HAP-1 (cell line): ENCODE data around the gene ORM2.
"Not testable (repeated sequence)": the region's sequence is repeated elsewhere in the genome, so short reads cannot be mapped to it uniquely, and the experiment has no call there.

Experiments
- DNase-seq, 2 experiments: peaks; one replicate each; pipeline ENCODE4 v3.0.0-alpha.2; 2016 to 2020; ENCODE audit warnings: low spot score in 2 of 2
- H3K27me3 ChIP-seq: fragments of 250-450 bp; sonication (Bioruptor Pico); 2 replicates; pipeline ENCODE4 v1.5.1; 2020; ENCODE audit warnings: low read depth, mild to moderate bottlenecking, moderate library complexity
- H3K36me3 ChIP-seq: fragments of 250-450 bp; sonication (Bioruptor Pico); replicated peaks from 2 replicates; pipeline ENCODE4 v1.5.1; 2020; ENCODE audit warnings: mild to moderate bottlenecking
- H3K4me1 ChIP-seq: fragments of 250-450 bp; sonication (Bioruptor Pico); 2 replicates; pipeline ENCODE4 v1.5.1; 2020; ENCODE audit warnings: mild to moderate bottlenecking
- H3K4me3 ChIP-seq: fragments of 250-450 bp; sonication (Bioruptor Pico); 2 replicates; pipeline ENCODE4 v1.5.1; 2020; ENCODE audit warnings: mild to moderate bottlenecking, moderate library complexity
- H3K9me3 ChIP-seq: fragments of 250-450 bp; sonication (Bioruptor Pico); 2 replicates; pipeline ENCODE4 v1.5.1; 2020; ENCODE audit warnings: mild to moderate bottlenecking, moderate library complexity
- in situ Hi-C: fragments of 300-500 bp; cut with MboI; formaldehyde crosslinking; loops from 3 replicates; pipeline ENCODE4 v1.14.3; 2020; ENCODE audit warnings: low sequenced_read_pairs, inconsistent platforms, mixed read lengths

Gene ORM2

GRCh38 chr9:114322831-114323531 lies 6.7 kb upstream of the ORM2 start, which contains the start of gene ORM1:
Gene ORM1 (plus strand): TSS chr9:114323098. CDS start chr9:114323134, 36 bp downstream.
- H3K9me3 ChIP-seq, H3K4me1 ChIP-seq, H3K36me3 ChIP-seq, in situ Hi-C loops, DNase-seq, H3K27me3 ChIP-seq, H3K4me3 ChIP-seq: not testable (repeated sequence)

GRCh38 chr9:114323849-114324248 lies 5.8 kb upstream of the ORM2 start:
- H3K4me3 ChIP-seq, DNase-seq, H3K27me3 ChIP-seq, H3K9me3 ChIP-seq, H3K4me1 ChIP-seq, in situ Hi-C loops, H3K36me3 ChIP-seq: not testable (repeated sequence)

- Histone ChIP-seq H3K9me3 (no peaks in the 10 kb centered on the region), H3K4me3 (no peak overlapping the region), H3K36me3 (no peaks in the 10 kb centered on the region), H3K27me3 (no peaks in the 10 kb centered on the region), H3K4me1 (no peaks in the 10 kb centered on the region)
- no peak for DNase-seq
- in situ Hi-C loops, result no loop called here
Observed at GRCh38 chr9:114324492-114324891, 5.2 kb upstream of the ORM2 start.

GRCh38 chr9:114324965-114325364 lies 4.7 kb upstream of the ORM2 start:
- in situ Hi-C loops, H3K9me3 ChIP-seq, H3K4me1 ChIP-seq: not testable (repeated sequence)

GRCh38 chr9:114325684-114326254 lies 3.9 kb upstream of the ORM2 start:
- H3K36me3 ChIP-seq, H3K9me3 ChIP-seq, H3K4me3 ChIP-seq, DNase-seq, in situ Hi-C loops, H3K27me3 ChIP-seq, H3K4me1 ChIP-seq: not testable (repeated sequence)

More at GRCh38 chr9:114324965-114325364, 4.7 kb upstream of the ORM2 start:
- H3K4me3 ChIP-seq, H3K27me3 ChIP-seq, DNase-seq, H3K36me3 ChIP-seq: not testable (repeated sequence)

GRCh38 chr9:114327749-114328148 lies 1.9 kb upstream of the ORM2 start:
- in situ Hi-C loops, result no loop called here
- no peak for DNase-seq
- Histone ChIP-seq H3K27me3 (no peaks in the 10 kb centered on the region), H3K4me3 (no peak overlapping the region), H3K9me3 (no peaks in the 10 kb centered on the region), H3K4me1 (no peaks in the 10 kb centered on the region), H3K36me3 (no peaks in the 10 kb centered on the region)

GRCh38 chr9:114328357-114328820 lies 1.3 kb upstream of the ORM2 start:
- H3K27me3 ChIP-seq, H3K9me3 ChIP-seq, H3K4me1 ChIP-seq, H3K4me3 ChIP-seq, in situ Hi-C loops, DNase-seq, H3K36me3 ChIP-seq: not testable (repeated sequence)

- H3K4me3 ChIP-seq, H3K36me3 ChIP-seq, H3K27me3 ChIP-seq, H3K4me1 ChIP-seq, H3K9me3 ChIP-seq, in situ Hi-C loops, DNase-seq: not testable (repeated sequence)
Observed at GRCh38 chr9:114328937-114329624, 588 bp upstream of the ORM2 start.

GRCh38 chr9:114330636-114331035 lies 967 bp downstream of the ORM2 start:
- DNase-seq, result no peak
- H3K4me3 ChIP-seq, result no peak overlapping the region
- H3K36me3 ChIP-seq, result no peaks in the 10 kb centered on the region
- in situ Hi-C loops, result no loop called here
- no peaks in the 10 kb centered on the region for H3K4me1 ChIP-seq
- no peaks in the 10 kb centered on the region for H3K27me3 ChIP-seq
- no peaks in the 10 kb centered on the region for H3K9me3 ChIP-seq

GRCh38 chr9:114331229-114332195 lies 1.8 kb downstream of the ORM2 start:
- H3K4me1 ChIP-seq, H3K9me3 ChIP-seq, DNase-seq, H3K36me3 ChIP-seq, H3K4me3 ChIP-seq, in situ Hi-C loops, H3K27me3 ChIP-seq: not testable (repeated sequence)

GRCh38 chr9:114332474-114333040 lies 2.9 kb downstream of the ORM2 start:
- in situ Hi-C loops, H3K36me3 ChIP-seq, H3K9me3 ChIP-seq, DNase-seq, H3K4me3 ChIP-seq, H3K27me3 ChIP-seq, H3K4me1 ChIP-seq: not testable (repeated sequence)

GRCh38 chr9:114333718-114334117 lies 4.0 kb downstream of the ORM2 start:
- H3K4me1 ChIP-seq, H3K36me3 ChIP-seq, DNase-seq, in situ Hi-C loops, H3K27me3 ChIP-seq, H3K4me3 ChIP-seq, H3K9me3 ChIP-seq: not testable (repeated sequence)

GRCh38 chr9:114334490-114334889 lies 4.8 kb downstream of the ORM2 start:
- in situ Hi-C loops, result no loop called here
- Histone ChIP-seq H3K4me3 (no peak overlapping the region), H3K9me3 (no peaks in the 10 kb centered on the region), H3K4me1 (no peaks in the 10 kb centered on the region), H3K36me3 (no peaks in the 10 kb centered on the region; the same call in 1 of the 2 replicates), H3K27me3 (no peaks in the 10 kb centered on the region)
- no peak for DNase-seq
